H1 (cell line): ENCODE measurements around the gene SLC39A11. TPM values are rescaled to one million over a fixed set of nuclear protein-coding genes. Genes with fewer than 3 reads are reported as not detected.

ENCODE experiments used
- CTCF ChIA-PET: fragments of 300-600 bp; sonication (Branson Sonifier 250); formaldehyde crosslinking; loops from one replicate; lab custom pipeline; 2021; ENCODE audit not compliant: partially characterized antibody; lab: Charles Lee
- POLR2A ChIA-PET: fragments of 300-600 bp; sonication (Branson Sonifier 250); formaldehyde crosslinking; loops from one replicate; lab custom pipeline; 2021; ENCODE audit warnings: inconsistent platforms; ENCODE audit not compliant: partially characterized antibody; lab: Charles Lee
- DNase-seq, 2 experiments: peaks; one replicate each; pipeline versions ENCODE4 v3.0.0 to v3.0.0-alpha.2; 2010 to 2022; ENCODE audit warnings: low spot score in 2 of 2, low read depth in 1 of 2, mixed read lengths in 1 of 2
- FAIRE-seq: peaks from 2 replicates; lab custom pipeline; 2011; peaks lifted over from hg19 to GRCh38; lab: Jason Lieb, UNC
- H2AFZ ChIP-seq: 2 replicates; pipeline ENCODE4 v1.8.1; 2012; ENCODE audit warnings: low read length, inconsistent platforms
- H2AK5ac ChIP-seq: 2 replicates; pipeline ENCODE4 v1.6.1; 2013; ENCODE audit warnings: low read depth, low read length
- H2BK120ac ChIP-seq: replicated peaks from 2 replicates; pipeline ENCODE3; 2013; ENCODE audit warnings: low read depth, low read length, inconsistent platforms
- H2BK12ac ChIP-seq: 2 replicates; pipeline ENCODE4 v1.6.1; 2013; ENCODE audit warnings: low read depth, low read length
- H2BK15ac ChIP-seq: 2 replicates; pipeline ENCODE4 v1.6.1; 2013; ENCODE audit warnings: low read length
- H2BK20ac ChIP-seq: 2 replicates; pipeline ENCODE4 v1.6.1; 2013; ENCODE audit warnings: low read length
- H2BK5ac ChIP-seq: 2 replicates; pipeline ENCODE4 v1.6.1; 2013; ENCODE audit warnings: low read depth, low read length
- H3K14ac ChIP-seq: 2 replicates; pipeline ENCODE4 v1.6.1; 2013; ENCODE audit warnings: inconsistent platforms; ENCODE audit not compliant: insufficient read length
- H3K18ac ChIP-seq: 2 replicates; pipeline ENCODE4 v1.6.1; 2013; ENCODE audit warnings: low read length; ENCODE audit errors: extremely low read depth
- H3K23ac ChIP-seq: 2 replicates; pipeline ENCODE4 v1.6.1; 2013; ENCODE audit warnings: inconsistent platforms; ENCODE audit not compliant: insufficient read length
- H3K23me2 ChIP-seq: 2 replicates; pipeline ENCODE4 v1.6.1; 2013; ENCODE audit warnings: low read depth, low read length
- H3K27ac ChIP-seq: 2 replicates; pipeline ENCODE4 v1.6.1; 2011; ENCODE audit warnings: low read depth, low read length, inconsistent platforms
- H3K27me3 ChIP-seq, 4 experiments: replicated peaks in 1 of 4; 1 replicate in 1 of 4; 2 replicates in 3 of 4; pipeline versions ENCODE4 v1.6.1 to v1.8.1; 2011 to 2013; ENCODE audit warnings: low read length in 3 of 4, mild to moderate bottlenecking in 3 of 4, inconsistent platforms in 2 of 4, mixed read lengths in 2 of 4, moderate library complexity in 1 of 4; ENCODE audit not compliant: control insufficient read depth in 3 of 4, insufficient read depth in 3 of 4; ENCODE audit errors: extremely low read depth in 1 of 4
- H3K36me3 ChIP-seq, 4 experiments: 2 replicates each; pipeline versions ENCODE4 v1.6.1 to v1.8.1; 2011 to 2013; ENCODE audit warnings: mild to moderate bottlenecking in 4 of 4, low read length in 3 of 4, moderate library complexity in 2 of 4, control low read depth in 1 of 4, inconsistent platforms in 1 of 4; ENCODE audit not compliant: insufficient read depth in 4 of 4, control insufficient read depth in 2 of 4
- H3K4ac ChIP-seq: replicated peaks from 2 replicates; pipeline ENCODE3; 2013; ENCODE audit warnings: low read length, low read depth, mixed read lengths, inconsistent platforms; ENCODE audit not compliant: insufficient read length
- H3K4me1 ChIP-seq, 4 experiments: replicated peaks in 1 of 4; 1 replicate in 1 of 4; 2 replicates in 3 of 4; pipeline versions ENCODE4 v1.6.1 to v1.8.1; 2011 to 2013; ENCODE audit warnings: low read length in 3 of 4, inconsistent platforms in 2 of 4, mixed read lengths in 1 of 4; ENCODE audit not compliant: insufficient read depth in 4 of 4, control insufficient read depth in 3 of 4
- H3K4me2 ChIP-seq, 2 experiments: 2 replicates each; pipeline versions ENCODE4 v1.6.1 to v1.8.1; 2011 to 2013; ENCODE audit warnings: low read depth in 2 of 2, low read length in 2 of 2, control low read depth in 1 of 2, inconsistent platforms in 1 of 2, mild to moderate bottlenecking in 1 of 2; ENCODE audit not compliant: insufficient read depth in 1 of 2
- H3K4me3 ChIP-seq, 4 experiments: fragments of 200-600, 300-600 bp in 1 of 4; sonication (generic), shearing (Covaris generic), sonication (Bioruptor Twin) in 1 of 4; 2 replicates each; pipeline versions ENCODE4 v1.5.1 to v1.8.1; 2011 to 2016; ENCODE audit warnings: low read length in 4 of 4, low read depth in 3 of 4, control low read depth in 2 of 4, inconsistent platforms in 2 of 4, mild to moderate bottlenecking in 2 of 4, mixed read lengths in 1 of 4, moderate library complexity in 1 of 4; ENCODE audit not compliant: insufficient read depth in 2 of 4; ENCODE audit errors: extremely low read depth in 1 of 4
- H3K56ac ChIP-seq: replicated peaks from 2 replicates; pipeline ENCODE3; 2013; ENCODE audit warnings: low read depth, mild to moderate bottlenecking, mixed read lengths, low read length, inconsistent platforms; ENCODE audit not compliant: insufficient read length
- H3K79me1 ChIP-seq: 2 replicates; pipeline ENCODE4 v1.6.1; 2013; ENCODE audit warnings: low read depth, low read length, control low read depth
- H3K79me2 ChIP-seq, 2 experiments: 2 replicates each; pipeline versions ENCODE4 v1.6.1 to v1.8.1; 2012 to 2013; ENCODE audit warnings: low read length in 2 of 2, mild to moderate bottlenecking in 2 of 2, inconsistent platforms in 1 of 2; ENCODE audit not compliant: insufficient read depth in 2 of 2, control insufficient read depth in 1 of 2
- H3K9ac ChIP-seq, 4 experiments: replicated peaks in 1 of 4; 1 replicate in 1 of 4; 2 replicates in 3 of 4; pipeline versions ENCODE4 v1.6.1 to v1.8.1; 2011 to 2013; ENCODE audit warnings: low read depth in 3 of 4, low read length in 3 of 4, control low read depth in 2 of 4, mild to moderate bottlenecking in 2 of 4, moderate library complexity in 2 of 4, inconsistent platforms in 1 of 4; ENCODE audit errors: extremely low read depth in 1 of 4
- H3K9me3 ChIP-seq, 2 experiments: 2 replicates each; pipeline versions ENCODE4 v1.6.1 to v1.8.1; 2012 to 2013; ENCODE audit warnings: mild to moderate bottlenecking in 2 of 2, moderate library complexity in 2 of 2, control low read depth in 1 of 2, inconsistent platforms in 1 of 2, low read depth in 1 of 2, low read length in 1 of 2, mixed read lengths in 1 of 2; ENCODE audit not compliant: insufficient read depth in 2 of 2
- H4K20me1 ChIP-seq, 2 experiments: replicated peaks in 1 of 2; 2 replicates each; pipeline versions ENCODE3 to v1.8.1; 2011 to 2013; ENCODE audit warnings: inconsistent platforms in 2 of 2, low read length in 2 of 2, mild to moderate bottlenecking in 1 of 2; ENCODE audit not compliant: insufficient read depth in 2 of 2, control insufficient read depth in 1 of 2
- H4K5ac ChIP-seq: 2 replicates; pipeline ENCODE4 v1.6.1; 2013; ENCODE audit warnings: low read length, low read depth, mixed read lengths, inconsistent platforms; ENCODE audit not compliant: insufficient read length
- H4K8ac ChIP-seq: 2 replicates; pipeline ENCODE4 v1.8.0; 2013; ENCODE audit warnings: mild to moderate bottlenecking, moderate library complexity, low read length, inconsistent platforms; ENCODE audit not compliant: insufficient read depth; ENCODE audit errors: extremely low read depth
- H4K91ac ChIP-seq: replicated peaks from 2 replicates; pipeline ENCODE3; 2013; ENCODE audit warnings: low read length, mixed read lengths, inconsistent platforms; ENCODE audit not compliant: insufficient read length
- ATF3 ChIP-seq: IDR thresholded peaks from 2 replicates; pipeline ENCODE4 v1.6.1; 2011; ENCODE audit warnings: low read depth, mild to moderate bottlenecking, low read length; ENCODE audit not compliant: insufficient read depth
- CEBPB ChIP-seq: IDR thresholded peaks from 2 replicates; pipeline ENCODE4 v1.6.1; 2012; ENCODE audit warnings: low read depth, low read length
- HDAC2 ChIP-seq, 2 experiments: fragments of 300-600 bp in 1 of 2; sonication (generic) in 1 of 2; IDR thresholded peaks; 2 replicates each; pipeline ENCODE4 v1.6.1; 2011 to 2012; ENCODE audit warnings: low read depth in 2 of 2, low read length in 2 of 2, mild to moderate bottlenecking in 2 of 2, moderate library complexity in 2 of 2, borderline replicate concordance in 1 of 2, inconsistent platforms in 1 of 2
- JUN ChIP-seq: IDR thresholded peaks from 2 replicates; pipeline ENCODE4 v1.6.1; 2011; ENCODE audit warnings: low read depth, mild to moderate bottlenecking, improper control_type of control experiment, low read length
- KDM5A ChIP-seq: fragments of 200-600 bp; IDR thresholded peaks from 2 replicates; pipeline ENCODE4 v1.7.1; 2012; ENCODE audit warnings: mild to moderate bottlenecking, low read length, inconsistent platforms, mixed read lengths
- MAFK ChIP-seq: IDR thresholded peaks from 2 replicates; pipeline ENCODE4 v1.6.1; 2012; ENCODE audit warnings: low read depth, mild to moderate bottlenecking, improper control_type of control experiment, low read length
- POLR2A ChIP-seq, 2 experiments: IDR thresholded peaks; 1 replicate in 1 of 2; 2 replicates in 1 of 2; pipeline ENCODE4 v1.6.1; 2011; ENCODE audit warnings: low read depth in 2 of 2, low read length in 2 of 2, mild to moderate bottlenecking in 2 of 2; ENCODE audit errors: control extremely low read depth in 1 of 2
- RBBP5 ChIP-seq: IDR thresholded peaks from 2 replicates; pipeline ENCODE4 v1.7.1; 2012; ENCODE audit warnings: low read depth, mild to moderate bottlenecking, inconsistent platforms, low read length, moderate library complexity, borderline replicate concordance
- RXRA ChIP-seq: IDR thresholded peaks from 2 replicates; pipeline ENCODE4 v1.6.1; 2011; ENCODE audit warnings: low read depth, mild to moderate bottlenecking, low read length, moderate library complexity; ENCODE audit not compliant: insufficient read depth
- WGBS, 2 experiments: shearing (Covaris generic) in 1 of 2; methylation state at CpG; one replicate each; pipeline versions ENCODE4 v1.1.6 to v1.1.7; 2013 to 2015; ENCODE audit warnings: low lambda C conversion rate in 2 of 2, mixed read lengths in 2 of 2, inconsistent platforms in 1 of 2, low coverage in 1 of 2, missing lambda C conversion rate in 1 of 2; ENCODE audit not compliant: insufficient replicate concordance in 2 of 2, insufficient coverage in 1 of 2, insufficient read length in 1 of 2; ENCODE audit errors: extremely low coverage in 1 of 2, missing lambda C conversion rate in 1 of 2; 5-methylcytosine and 5-hydroxymethylcytosine counted together
- polyA plus RNA-seq, 7 experiments: library from polyadenylated mRNA; depleted of rRNA in 3 of 7; stranded (reverse) in 5 of 7; unstranded in 2 of 7; fragments of >200 nt in 5 of 7; fragments of 200-250 nt in 2 of 7; gene quantifications; 1 replicate in 5 of 7; 2 replicates in 1 of 7; 4 replicates in 1 of 7; pipeline versions ENCODE4 v1.2.1 to v1.2.3, GENCODE V29; 2011 to 2013; ENCODE audit warnings: missing spikeins in 2 of 7, mixed read lengths in 2 of 7
- total RNA-seq: library from RNA; stranded (reverse); fragmentation: NEBNext Ultra II Directional; extraction: Animal tissue kit (Norgen Biotek cat#: 25700); gene quantifications from 2 replicates; pipeline ENCODE4 v1.2.1, GENCODE V29; 2021

SLC39A11 gene
- total and polyA plus RNA-seq, 2 of the 8 experiments (the other 6 are each of a cell fraction or from before 2014, with no cell fraction given) = 12.2 to 19.6 TPM

GRCh38 chr17:72599891-72600290 is 492.6 kb downstream of the SLC39A11 start:
- Histone ChIP-seq H3K79me1 (no peaks in the 10 kb centered on the region), H3K4ac (no peak overlapping the region), H4K8ac (no peak overlapping the region), H2BK5ac (no peak overlapping the region), H3K36me3 (no peaks in the 10 kb centered on the region), H3K9me3 (no peaks in the 10 kb centered on the region), H2BK12ac (no peak overlapping the region), H3K18ac (no peak overlapping the region), H3K27ac (no peak overlapping the region), H3K4me2 (no peak overlapping the region), H2BK15ac (no peak overlapping the region), H4K91ac (no peak overlapping the region), H2AK5ac (no peak overlapping the region), H3K4me3 (no peak overlapping the region), H2AFZ (no peak overlapping the region), H3K56ac (no peak overlapping the region), H2BK120ac (no peak overlapping the region), H3K4me1 (peaks cover 4 to 11% (median 7%) of the 10 kb centered on the region in 4 experiments; a peak in 5 of 7 replicates), H4K20me1 (no peaks in the 10 kb centered on the region), H3K23ac (no peak overlapping the region), H3K27me3 (no peaks in the 10 kb centered on the region), H3K23me2 (no peaks in the 10 kb centered on the region), H3K9ac (no peak overlapping the region), H4K5ac (no peak overlapping the region), H3K14ac (no peak overlapping the region), H3K79me2 (no peaks in the 10 kb centered on the region), H2BK20ac (no peak overlapping the region)
- TF ChIP-seq RBBP5 (no peak), KDM5A (no peak), POLR2A (IDR thresholded peaks at IDR 0.05; ENCODE audit: control extremely low read depth in 1 of 2, low read depth in 2 of 2, low read length in 2 of 2) (no peak), ATF3 (no peak), JUN (no peak), MAFK (no peak), HDAC2 (IDR thresholded peaks at IDR 0.05; ENCODE audit: borderline replicate concordance in 1 of 2, low read depth in 2 of 2, low read length in 2 of 2) (no peak), CEBPB (no peak), RXRA (no peak)
- FAIRE-seq (no peak), DNase-seq (no peak)
- CTCF ChIA-PET = interaction anchor here (1.3 to 2.1 kb wide), 3 partner anchors 19 to 40 kb away, joined by 3 to 13 read pairs (median 3); no protein-coding TSS in a partner anchor
- WGBS, 2 experiments = 83% methylated on average over 4 of the region's 4 CpGs; no CpG with 5 or more reads in 1 of the 2 experiments
- POLR2A ChIA-PET = interaction anchor here (1.1 kb wide), 1 partner anchor 13 kb away, joined by 4 read pairs; no protein-coding TSS in a partner anchor
